HG03558 (cell line): ENCODE measurements around the gene TMTC4.
"Not testable (repeated sequence)": the region's sequence is repeated elsewhere in the genome, so short reads cannot be mapped to it uniquely, and the experiment has no call there.

Experiments used
- ATAC-seq: cut with Tn5 transposase; IDR thresholded peaks from one replicate; pipeline ENCODE4 v1.9.1; 2021; ENCODE audit warnings: moderate number of reproducible peaks; ENCODE audit not compliant: unreplicated experiment; ENCODE audit errors: extremely low read depth

TMTC4 gene

GRCh38 chr13:100596516-100596915, 78.1 kb downstream of the TMTC4 start:
- ATAC-seq, result no peak

DNA sequence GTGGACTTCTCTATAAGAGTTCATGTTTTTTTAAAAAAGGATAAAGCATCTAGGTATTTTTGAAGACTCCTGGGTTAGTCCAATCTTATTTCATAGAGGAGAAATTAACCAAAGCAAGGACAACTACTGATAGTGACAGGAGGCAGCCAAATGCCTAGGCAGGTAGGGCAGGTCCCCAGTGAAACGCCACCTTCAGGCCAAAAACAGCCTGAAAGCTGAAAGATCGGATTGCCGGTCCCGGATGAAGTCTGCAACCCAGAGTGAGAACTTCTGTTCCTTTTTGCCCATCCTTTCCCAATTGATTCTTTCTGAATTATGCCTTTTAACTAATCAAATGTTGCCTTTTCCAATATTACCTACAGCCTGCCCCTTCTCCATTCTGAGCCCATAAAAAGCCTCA, 79.9 kb downstream of the TMTC4 start:
- ATAC-seq, result no peak

DNA sequence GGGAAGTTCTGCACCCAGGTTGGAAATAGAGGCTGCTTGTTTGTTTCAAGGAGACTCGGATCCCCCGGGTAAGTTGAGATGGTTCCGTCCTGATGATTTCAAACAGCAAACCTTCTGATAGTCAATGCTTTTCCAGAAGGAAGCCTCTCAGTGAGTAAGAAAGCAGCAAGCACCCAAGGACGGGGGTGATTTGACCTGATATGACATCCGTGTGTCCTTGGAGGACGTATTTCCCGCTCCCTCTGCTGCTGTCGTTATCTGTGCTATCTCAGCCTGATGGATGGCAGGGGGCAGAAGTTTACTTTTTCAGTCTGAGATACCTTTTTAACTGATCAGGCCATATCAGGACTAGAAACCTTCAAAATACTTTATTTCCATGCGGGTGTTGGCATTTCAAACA, 80.3 kb downstream of the TMTC4 start:
- no peak for ATAC-seq

- no peak for ATAC-seq
These were observed 85.3 kb downstream of the TMTC4 start for GRCh38 chr13:100589178-100589725.

DNA sequence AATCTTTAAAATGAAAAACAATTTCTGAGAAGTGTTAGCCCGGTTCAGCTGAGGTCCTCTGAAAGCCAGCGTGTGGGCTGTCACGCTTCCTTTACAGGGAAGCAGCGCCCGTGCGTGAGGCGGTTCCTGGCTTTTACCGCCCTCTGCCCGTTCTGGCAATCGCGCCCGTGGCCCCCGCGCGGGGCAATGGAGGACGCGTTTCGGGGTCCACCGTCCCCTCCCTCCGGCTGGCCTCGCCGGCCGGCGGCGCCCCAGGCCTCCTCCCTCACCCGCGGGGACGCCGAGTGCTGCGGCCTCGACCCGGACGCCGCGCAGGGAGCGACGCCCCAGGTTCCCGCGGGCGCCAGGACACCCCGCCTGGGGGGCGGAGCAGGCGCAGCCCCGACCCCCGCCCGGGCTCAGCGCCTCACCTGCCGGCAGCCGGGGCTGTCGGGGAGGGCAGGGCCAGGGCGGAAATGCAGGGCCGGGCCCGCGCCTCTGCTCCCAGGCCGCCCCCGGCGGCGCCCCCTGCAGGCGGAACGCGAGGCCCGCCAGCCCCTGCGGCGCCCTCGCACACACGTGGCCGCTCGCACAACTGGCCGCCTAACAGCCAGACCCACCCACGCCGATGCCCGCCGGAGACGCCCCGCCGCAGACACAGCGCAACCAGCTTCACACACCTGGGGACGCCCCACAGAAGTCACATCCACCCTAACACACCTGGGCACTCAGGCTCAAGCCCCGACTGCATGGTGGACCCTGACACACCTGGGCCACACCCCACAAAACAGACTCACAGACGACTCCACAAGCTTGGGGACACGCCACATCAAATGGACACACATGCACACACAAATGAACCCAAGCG, 86.0 kb downstream of the TMTC4 start, which contains the start of gene GGACT:
TSS of gene GGACT (minus strand) at position 459 of the 847 bp plus-strand sequence. CDS start 56,198 bp downstream, outside the sequence.
- peak; percentile 96 for ATAC-seq

DNA sequence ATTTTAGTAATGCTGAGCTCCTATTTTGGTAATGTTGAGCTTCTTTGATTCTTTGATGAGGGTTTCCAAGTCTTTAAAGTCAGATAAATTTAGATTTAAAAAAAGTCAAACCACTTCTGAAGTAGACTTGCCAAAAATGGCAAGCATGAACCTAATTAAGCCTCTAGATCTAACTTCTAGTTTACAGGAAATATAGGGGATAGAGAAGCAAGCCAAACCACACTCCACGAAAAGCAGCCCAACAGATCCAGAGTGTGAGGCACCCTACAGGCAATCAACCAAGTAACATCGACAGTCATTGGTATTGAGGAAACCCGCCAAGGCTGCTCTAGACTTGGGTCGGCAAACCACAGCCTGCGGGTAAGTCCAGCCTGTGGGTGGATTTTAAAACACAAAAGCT, 89.7 kb downstream of the TMTC4 start:
- no peak for ATAC-seq

- ATAC-seq, result no peak
These were observed 93.1 kb downstream of the TMTC4 start for GRCh38 chr13:100581504-100581903.

DNA sequence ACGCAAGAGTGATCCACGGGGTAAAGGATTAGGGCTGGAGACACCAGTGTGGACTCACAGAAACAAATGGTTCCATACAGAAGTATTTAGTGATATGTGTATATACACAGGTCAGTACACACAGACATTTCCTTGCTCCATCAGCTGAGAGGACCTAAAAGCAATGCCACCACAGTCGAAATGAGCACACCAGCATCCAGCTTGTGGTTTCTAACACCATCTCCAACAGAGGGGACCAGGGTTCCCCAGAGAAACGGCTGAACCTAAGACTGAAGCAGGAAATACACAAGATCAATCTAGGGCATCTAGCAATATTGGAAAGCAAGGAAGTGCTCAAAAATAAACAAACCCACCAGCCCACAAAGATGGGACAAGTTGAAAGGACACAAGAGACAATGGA, 93.6 kb downstream of the TMTC4 start:
- no peak for ATAC-seq

- ATAC-seq, result no peak
These were observed 94.5 kb downstream of the TMTC4 start for GRCh38 chr13:100580045-100580444.

- ATAC-seq, result not testable (repeated sequence)
These were observed 97.4 kb downstream of the TMTC4 start for GRCh38 chr13:100577239-100577638.

GRCh38 chr13:100573121-100573520, 101.5 kb downstream of the TMTC4 start:
- peak; percentile 89 for ATAC-seq

GRCh38 chr13:100566543-100566942, 108.1 kb downstream of the TMTC4 start:
- no peak for ATAC-seq

DNA sequence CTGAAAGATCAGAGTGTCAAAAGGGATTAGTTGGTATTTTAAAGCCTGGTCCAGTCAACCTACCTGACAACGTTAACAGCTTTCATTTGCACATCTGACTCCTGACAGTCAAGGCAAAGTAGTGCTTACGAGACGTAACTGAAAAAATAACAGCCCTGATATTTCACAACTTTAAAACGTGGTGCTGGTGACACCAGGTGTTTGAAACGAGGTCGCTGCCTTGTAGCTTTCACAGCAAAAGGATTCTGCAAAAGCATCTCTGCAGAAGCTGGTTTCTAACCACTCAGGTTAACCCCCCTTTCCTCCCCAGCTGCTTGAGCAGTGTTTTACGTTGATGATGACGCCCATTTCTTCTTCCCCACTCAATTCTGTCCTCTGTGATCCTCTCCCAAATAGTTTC, 109.3 kb downstream of the TMTC4 start:
- ATAC-seq, result no peak

DNA sequence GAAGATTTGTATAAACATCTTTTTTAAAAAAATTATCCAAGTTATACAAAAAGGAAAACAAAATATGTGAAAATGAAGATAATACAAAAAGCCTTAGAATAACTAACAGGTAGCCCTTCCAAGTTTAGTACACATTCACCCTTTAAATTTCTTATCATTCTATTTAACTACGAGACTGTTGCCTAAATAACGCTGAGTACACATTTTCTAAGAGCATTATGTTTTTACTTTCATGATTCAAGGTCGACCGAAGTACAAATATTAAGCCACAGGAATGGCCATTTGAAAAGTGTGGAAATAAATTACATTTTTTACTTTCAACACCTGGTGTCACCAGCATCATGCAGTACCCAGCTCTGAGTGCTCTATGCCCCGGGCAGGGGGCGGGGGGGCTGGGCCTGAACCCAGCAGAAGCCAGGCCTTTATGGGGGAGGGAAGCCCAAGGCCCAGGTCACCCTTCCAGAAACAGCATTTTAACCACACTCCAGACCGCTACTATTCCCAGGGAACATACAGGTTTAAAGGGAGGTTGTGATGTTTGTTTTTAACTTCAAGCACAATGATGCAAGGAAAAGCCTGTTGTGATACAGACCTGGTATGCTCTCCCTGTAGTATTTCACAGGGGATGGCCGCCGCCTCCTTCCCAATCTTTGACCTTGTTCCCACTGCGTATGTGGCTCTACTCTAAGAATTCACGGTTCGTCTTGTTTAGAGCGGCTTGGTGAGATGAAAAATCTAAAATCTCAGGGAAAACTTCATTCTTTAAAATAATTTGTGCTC, 110.0 kb downstream of the TMTC4 start:
- ATAC-seq, result no peak

DNA sequence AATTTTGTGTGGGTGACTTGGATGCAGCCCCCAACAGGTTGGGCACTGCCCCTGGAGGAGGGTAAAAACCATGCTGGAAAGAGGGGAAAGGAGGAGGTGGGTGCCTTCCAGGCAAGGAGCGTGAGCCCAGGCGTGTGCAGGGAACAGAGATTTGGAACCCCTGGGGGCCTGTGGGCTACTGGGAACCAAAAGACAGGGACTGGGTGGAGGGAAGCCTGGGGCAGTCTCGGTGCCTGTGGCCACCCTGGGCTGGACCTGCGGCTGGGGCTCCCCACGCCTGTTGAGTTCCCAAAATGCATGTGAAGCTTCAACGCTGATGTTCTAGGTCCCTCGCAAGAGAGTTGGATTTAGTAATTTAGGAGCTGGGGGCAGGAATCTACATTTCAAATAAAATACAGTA, 110.8 kb downstream of the TMTC4 start:
- no peak for ATAC-seq

GRCh38 chr13:100561599-100562204, 112.9 kb downstream of the TMTC4 start:
- ATAC-seq, result no peak

- no peak for ATAC-seq
These were observed 113.5 kb downstream of the TMTC4 start for GRCh38 chr13:100561158-100561499.

DNA sequence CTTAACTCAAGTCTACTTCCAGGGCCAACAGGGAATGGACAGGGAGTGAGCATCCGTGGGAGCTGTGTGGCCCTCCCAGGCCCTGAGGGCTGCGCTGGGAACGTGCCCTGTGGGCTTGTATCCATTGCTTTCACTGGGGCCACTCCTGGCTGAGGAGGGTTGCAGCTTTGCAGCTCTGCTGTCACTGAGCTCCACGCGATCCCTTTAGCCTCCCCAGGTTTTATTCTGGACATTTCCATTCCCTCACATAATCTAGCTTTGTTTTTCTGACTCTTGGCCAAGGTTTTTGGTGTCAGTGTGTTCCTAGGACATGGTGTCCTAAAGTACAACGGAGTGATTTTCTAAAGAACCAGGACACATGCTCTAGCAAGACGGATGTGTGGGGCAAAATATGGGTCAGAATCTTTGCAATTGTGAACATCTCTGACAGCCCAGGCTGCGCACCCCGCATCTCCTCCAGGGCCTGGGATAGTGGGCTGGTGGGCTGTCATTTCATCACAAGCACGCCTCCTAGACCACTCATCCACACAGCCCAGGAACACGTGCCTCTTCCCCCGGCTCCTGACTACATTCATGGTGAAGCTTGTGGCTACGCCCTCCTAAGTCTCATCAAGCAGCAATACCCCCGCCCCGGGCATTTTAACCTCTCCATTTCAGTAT, 114.0 kb downstream of the TMTC4 start:
- ATAC-seq, result no peak

- ATAC-seq, result no peak
These were observed 114.7 kb downstream of the TMTC4 start for GRCh38 chr13:100559886-100560285.
